Measurements from ENCODE around the gene ARL8A. TPM values are rescaled to one million over a fixed set of nuclear protein-coding genes. Genes with fewer than 3 reads are reported as not detected.
A peak's percentile ranks its signal among the peaks of the same experiment; 100 is the strongest.

Gene ARL8A
- total and polyA plus RNA-seq, 2 experiments from 2014 or later: 30.3 to 32.7 TPM

- H3K27me3 Mint-ChIP-seq (ENCODE audit: insufficient read depth, low read depth, poor library complexity): peaks cover 16% of the 10 kb centered on the region
These were observed 15.2 kb upstream of the ARL8A start for GRCh38 chr1:202159534-202160371.

More at GRCh38 chr1:202159534-202160371, 15.2 kb upstream of the ARL8A start:
- Histone ChIP-seq H3F3A (replicated peaks; ENCODE audit: low read depth) (0 out of 2 replicates have a peak, but pooled peaks cover 5% of the 10 kb centered on the region), H3K27ac (ENCODE audit: low read depth) (no peak overlapping the region), H3K4me2 (0 out of 2 replicates have a peak overlapping the region, but pooled peaks have one; percentile 55), H4K20me1 (replicated peaks; ENCODE audit: insufficient read depth) (no peaks in the 10 kb centered on the region), H3K36me3 (ENCODE audit: insufficient read depth) (no peaks in the 10 kb centered on the region), H3K4me3 (no peak overlapping the region), H3K9me2 (ENCODE audit: insufficient read depth) (no peaks in the 10 kb centered on the region), H2AFZ (peak overlapping the region; percentile 84), H3K79me2 (replicated peaks; ENCODE audit: insufficient read depth) (no peaks in the 10 kb centered on the region), H3K4me1 (ENCODE audit: insufficient read depth) (peaks cover 3% of the 10 kb centered on the region; the same call in 1 of the 2 replicates), H3K27me3 (ENCODE audit: insufficient read depth) (no peaks in the 10 kb centered on the region)
- Mint-ChIP-seq H3K4me3 (no peak overlapping the region; the same call in 2 of the 3 replicates), H3K36me3 (ENCODE audit: low read depth) (no peaks in the 10 kb centered on the region), H3K27ac (0 out of 2 replicates have a peak overlapping the region, but pooled peaks have one; percentile 36), H3K4me1 (peaks cover 46% of the 10 kb centered on the region), H3K9me3 (peaks cover 3% of the 10 kb centered on the region; the same call in 1 of the 3 replicates)
- no peak; a peak in 1 of 4 replicates for TF ChIP-seq CTCF (conservative IDR thresholded peaks at IDR 0.05; ENCODE audit: low read depth in 2 of 2)
- no peak for TF ChIP-seq REST (IDR thresholded peaks at IDR 0.05; ENCODE audit: unreplicated experiment)
- no peak for TF ChIP-seq NANOG (IDR thresholded peaks at IDR 0.05; ENCODE audit: borderline replicate concordance)
- TF ChIP-seq ZNF462 (CRISPR knock-in tag; IDR thresholded peaks at IDR 0.05): no peak
- no peak for TF ChIP-seq JUNB (IDR thresholded peaks at IDR 0.05; ENCODE audit: unreplicated experiment)
- no peak for TF ChIP-seq ETS1 (IDR thresholded peaks at IDR 0.05)
- no peak for TF ChIP-seq CREB1 (CRISPR knock-in tag; IDR thresholded peaks at IDR 0.05; ENCODE audit: low read depth)
- TF ChIP-seq ZNF331 (CRISPR knock-in tag; IDR thresholded peaks at IDR 0.05; ENCODE audit: low read depth): no peak
- DNase-seq (ENCODE audit: low spot score): no peak
- ATAC-seq: no peak
